Endothelial cell of umbilical vein (primary cell): ENCODE data around the gene DYNC2LI1. TPM values are rescaled to one million over a fixed set of nuclear protein-coding genes. Genes with fewer than 3 reads are reported as not detected.
A peak's percentile ranks its signal among the peaks of the same experiment; 100 is the strongest.

Experiments used
- BruUV-seq: library from RNA; stranded (reverse); fragments of 400-500 nt; replicated peaks from 2 replicates; lab custom pipeline; 2021; lab: Mats Ljungman, UMichigan
- CTCF ChIA-PET: fragments of 300-600, 350-600 bp; sonication (Branson Sonifier 250); formaldehyde crosslinking; loops from one replicate; lab custom pipeline; 2021; ENCODE audit warnings: antibody characterized with exemption, inconsistent platforms; lab: Charles Lee
- POLR2A ChIA-PET: fragments of 300-600, 350-600 bp; sonication (Branson Sonifier 250); formaldehyde crosslinking; loops from one replicate; lab custom pipeline; 2021; ENCODE audit warnings: antibody characterized with exemption, inconsistent platforms; lab: Charles Lee
- DNase-seq: peaks from one replicate; pipeline ENCODE4 v3.0.0-alpha.2; 2011; ENCODE audit warnings: low read depth, low spot score
- FAIRE-seq: peaks from 2 replicates; lab custom pipeline; 2011; peaks lifted over from hg19 to GRCh38; lab: Jason Lieb, UNC
- H2AFZ ChIP-seq: 2 replicates; pipeline ENCODE4 v1.6.0; 2012; ENCODE audit warnings: low read depth, low read length, control low read depth, inconsistent platforms
- H3K27ac ChIP-seq: 2 replicates; pipeline ENCODE4 v1.5.1; 2011; ENCODE audit warnings: low read depth, mild to moderate bottlenecking, control low read depth, low read length, moderate library complexity; ENCODE audit not compliant: insufficient read depth
- H3K27me3 ChIP-seq, 2 experiments: 2 replicates each; pipeline versions ENCODE4 v1.6.0 to v1.6.1; 2011; ENCODE audit warnings: low read length in 2 of 2, mixed read lengths in 1 of 2; ENCODE audit not compliant: control insufficient read depth in 2 of 2, insufficient read depth in 2 of 2
- H3K36me3 ChIP-seq, 2 experiments: 2 replicates in 1 of 2; 3 replicates in 1 of 2; pipeline ENCODE4 v1.5.1; 2011; ENCODE audit warnings: low read length in 2 of 2, mild to moderate bottlenecking in 1 of 2, moderate library complexity in 1 of 2; ENCODE audit not compliant: control insufficient read depth in 2 of 2, insufficient read depth in 2 of 2; ENCODE audit errors: extremely low read depth in 1 of 2
- H3K4me1 ChIP-seq: 3 replicates; pipeline ENCODE4 v1.5.1; 2011; ENCODE audit warnings: mild to moderate bottlenecking, low read length; ENCODE audit not compliant: control insufficient read depth, insufficient read depth; ENCODE audit errors: extremely low read depth
- H3K4me2 ChIP-seq: 2 replicates; pipeline ENCODE4 v1.6.1; 2011; ENCODE audit warnings: low read length, control low read depth, mixed read lengths; ENCODE audit not compliant: insufficient read depth
- H3K4me3 ChIP-seq, 3 experiments: fragments of 200-600 bp in 1 of 3; sonication (generic), shearing (Covaris generic) in 1 of 3; replicated peaks in 1 of 3; 2 replicates each; pipeline ENCODE4 v1.5.1; 2011 to 2016; ENCODE audit warnings: control low read depth in 3 of 3, low read length in 3 of 3, mild to moderate bottlenecking in 2 of 3, inconsistent platforms in 1 of 3, low read depth in 1 of 3, moderate library complexity in 1 of 3; ENCODE audit not compliant: insufficient read depth in 1 of 3
- H3K79me2 ChIP-seq: 2 replicates; pipeline ENCODE4 v1.6.0; 2012; ENCODE audit warnings: low read length, inconsistent platforms; ENCODE audit not compliant: control insufficient read depth, insufficient read depth
- H3K9ac ChIP-seq: replicated peaks from 2 replicates; pipeline ENCODE3; 2011; ENCODE audit warnings: low read length, control low read depth; ENCODE audit not compliant: insufficient read depth; ENCODE audit errors: extremely low read depth
- H3K9me1 ChIP-seq: replicated peaks from 3 replicates; pipeline ENCODE4 v1.6.0; 2011; ENCODE audit warnings: mild to moderate bottlenecking, low read length; ENCODE audit not compliant: control insufficient read depth, insufficient read depth; ENCODE audit errors: extremely low read depth
- H3K9me3 ChIP-seq: replicated peaks from 2 replicates; pipeline ENCODE4 v1.5.1; 2012; ENCODE audit warnings: low read length, inconsistent platforms; ENCODE audit not compliant: control insufficient read depth, insufficient read depth
- H4K20me1 ChIP-seq: replicated peaks from 2 replicates; pipeline ENCODE3; 2011; ENCODE audit warnings: mild to moderate bottlenecking, low read length; ENCODE audit not compliant: control insufficient read depth, insufficient read depth; ENCODE audit errors: extremely low read depth
- EZH2 ChIP-seq: IDR thresholded peaks from 2 replicates; pipeline ENCODE4 v1.6.1; 2012; ENCODE audit warnings: borderline replicate concordance, low read depth, mild to moderate bottlenecking, moderate library complexity, low read length, inconsistent platforms; ENCODE audit not compliant: severe bottlenecking
- FOS ChIP-seq: IDR thresholded peaks from 2 replicates; pipeline ENCODE4 v1.6.1; 2011; ENCODE audit warnings: mild to moderate bottlenecking, low read length, moderate library complexity, borderline replicate concordance; ENCODE audit not compliant: insufficient read depth
- GATA2 ChIP-seq: IDR thresholded peaks from 2 replicates; pipeline ENCODE4 v1.7.0; 2011; ENCODE audit warnings: low read depth, mild to moderate bottlenecking, moderate library complexity, mixed read lengths, low read length; ENCODE audit not compliant: insufficient read length, insufficient read depth
- JUN ChIP-seq: IDR thresholded peaks from 2 replicates; pipeline ENCODE4 v1.6.1; 2011; ENCODE audit warnings: borderline replicate concordance, low read depth; ENCODE audit not compliant: insufficient read length, insufficient read depth
- MYC ChIP-seq: IDR thresholded peaks from one replicate; pipeline ENCODE4 v1.6.1; 2011; ENCODE audit warnings: mild to moderate bottlenecking, low read depth, low read length
- POLR2A ChIP-seq: IDR thresholded peaks from 2 replicates; pipeline ENCODE4 v1.6.1; 2012; ENCODE audit warnings: low read depth, mild to moderate bottlenecking, control low read depth, low read length
- POLR2AphosphoS5 ChIP-seq: IDR thresholded peaks from 2 replicates; pipeline ENCODE4 v1.6.1; 2012; ENCODE audit warnings: low read depth, mild to moderate bottlenecking, control low read depth, low read length, moderate library complexity; ENCODE audit not compliant: insufficient read depth
- dilution Hi-C: fragments of 300-500 bp; cut with MboI; formaldehyde crosslinking; loops from one replicate; pipeline ENCODE4 v1.15.0; 2019; ENCODE audit warnings: low sequenced_read_pairs; ENCODE audit not compliant: extremely low pct_ligation_motif_present
- intact Hi-C: fragments of 100-400 bp; cut with micrococcal nuclease; formaldehyde crosslinking; loops from one replicate; pipeline ENCODE4 v1.10.0; 2022
- polyA plus RNA-seq, 4 experiments: library from polyadenylated mRNA; depleted of rRNA in 3 of 4; stranded (reverse) in 3 of 4; unstranded in 1 of 4; fragments of >200 nt; gene quantifications; 2 replicates each; pipeline versions ENCODE4 v1.2.1 to v1.2.3, GENCODE V29; 2011 to 2012; ENCODE audit warnings: missing spikeins in 1 of 4
- total RNA-seq: library from RNA; stranded (reverse); gene quantifications from 2 replicates; pipeline ENCODE4 v1.2.3, GENCODE V29; 2021
- TF ChIP-seq, protein P1 (sequence below), 2 donors: IDR thresholded peaks; 1 replicate in 1 of 2; 2 replicates in 1 of 2; pipeline ENCODE4 v1.5.1; 2011; ENCODE audit warnings: low read length in 2 of 2, mild to moderate bottlenecking in 2 of 2, moderate library complexity in 2 of 2, control low read depth in 1 of 2, inconsistent platforms in 1 of 2, low read depth in 1 of 2; ENCODE audit not compliant: insufficient read depth in 1 of 2; ENCODE audit errors: extremely low read depth in 1 of 2
- TF ChIP-seq, protein P2 (sequence below): IDR thresholded peaks from 2 replicates; pipeline ENCODE4 v1.6.1; 2011; ENCODE audit not compliant: insufficient read depth, insufficient read length

The DYNC2LI1 gene
- total and polyA plus RNA-seq, 2 donors (not counting 3 experiments of a cell fraction or from before 2014, with no cell fraction given): 4.2 to 8.7 TPM

DNA sequence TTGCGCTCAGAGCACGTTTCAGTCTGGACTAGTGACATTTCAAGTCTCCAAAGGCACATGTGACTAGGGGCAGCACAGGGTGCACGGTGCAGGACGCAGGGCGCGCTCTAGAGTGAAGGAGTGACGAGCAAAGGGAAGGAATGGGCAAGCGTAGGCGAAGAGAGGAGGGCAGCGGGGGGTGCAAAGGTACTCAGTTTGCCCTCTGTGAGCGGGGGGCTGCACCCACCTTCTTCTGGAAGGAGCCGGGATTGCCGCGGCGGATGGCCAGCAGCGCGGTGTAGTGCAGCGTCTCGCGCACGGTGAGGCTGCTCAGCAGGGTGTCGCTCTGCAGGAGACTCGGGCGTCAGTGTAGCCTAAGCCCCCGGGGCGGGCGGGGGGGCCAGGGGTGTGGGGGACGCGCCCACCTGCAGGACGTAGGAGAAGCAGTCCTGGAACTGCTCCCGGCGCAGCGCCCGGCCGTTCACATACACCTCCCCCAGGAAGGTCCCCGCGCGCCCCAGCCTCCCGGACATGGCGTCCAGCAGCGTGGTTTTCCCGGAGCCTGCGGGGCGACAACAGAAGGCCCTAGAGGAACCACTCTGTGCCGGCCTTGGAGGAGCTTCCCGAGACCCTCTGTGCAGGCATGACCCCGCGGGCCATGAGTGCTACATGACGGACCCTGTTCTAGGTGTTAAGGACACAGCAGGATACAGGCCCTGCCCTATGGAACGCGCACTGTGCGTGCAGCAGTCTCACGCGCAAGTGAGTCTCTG is 57.9 kb downstream of the DYNC2LI1 start:
- Histone ChIP-seq H3K4me3 (no peak overlapping the region), H3K27me3 (peaks cover 9 to 22% of the 10 kb centered on the region in 2 experiments)
- BruUV-seq: no TSS peak

DNA sequence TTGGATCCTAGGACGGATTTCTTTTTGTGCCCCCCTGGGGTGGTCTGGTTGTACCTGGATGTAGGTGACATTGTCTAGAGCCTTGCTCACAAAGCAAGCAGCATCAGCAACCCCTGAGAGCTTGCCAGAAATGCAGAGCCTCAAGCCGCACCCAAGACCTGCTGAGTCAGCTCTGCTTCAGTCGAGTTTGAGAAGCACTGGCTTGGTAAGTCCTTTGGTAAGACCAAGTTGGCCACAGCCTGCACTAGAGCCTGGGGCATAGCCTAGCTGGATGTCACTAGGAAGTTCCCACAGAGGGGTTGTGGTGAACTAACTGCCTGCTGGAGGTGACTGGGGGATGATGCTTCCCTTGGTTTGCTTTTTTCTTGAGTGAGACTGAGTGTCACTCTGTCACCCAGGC is 58.6 kb downstream of the DYNC2LI1 start:
- Histone ChIP-seq H3K27ac (no peak overlapping the region), H3K4me2 (no peak overlapping the region), H2AFZ (no peak overlapping the region), H3K4me3 (no peak overlapping the region), H3K27me3 (peaks cover 9 to 22% of the 10 kb centered on the region in 2 experiments), H3K9me3 (no peaks in the 10 kb centered on the region), H4K20me1 (no peaks in the 10 kb centered on the region), H3K36me3 (no peaks in the 10 kb centered on the region), H3K9me1 (no peaks in the 10 kb centered on the region), H3K9ac (no peak overlapping the region), H3K4me1 (no peaks in the 10 kb centered on the region), H3K79me2 (no peaks in the 10 kb centered on the region)
- no peak for FAIRE-seq
- CTCF ChIA-PET: no interaction called here
- no TSS peak for BruUV-seq
- POLR2A ChIA-PET: no interaction called here
- TF ChIP-seq POLR2AphosphoS5 (no peak), JUN (no peak), POLR2A (no peak), FOS (no peak), EZH2 (no peak), GATA2 (no peak), MYC (no peak)
- TF ChIP-seq, protein P1, sequence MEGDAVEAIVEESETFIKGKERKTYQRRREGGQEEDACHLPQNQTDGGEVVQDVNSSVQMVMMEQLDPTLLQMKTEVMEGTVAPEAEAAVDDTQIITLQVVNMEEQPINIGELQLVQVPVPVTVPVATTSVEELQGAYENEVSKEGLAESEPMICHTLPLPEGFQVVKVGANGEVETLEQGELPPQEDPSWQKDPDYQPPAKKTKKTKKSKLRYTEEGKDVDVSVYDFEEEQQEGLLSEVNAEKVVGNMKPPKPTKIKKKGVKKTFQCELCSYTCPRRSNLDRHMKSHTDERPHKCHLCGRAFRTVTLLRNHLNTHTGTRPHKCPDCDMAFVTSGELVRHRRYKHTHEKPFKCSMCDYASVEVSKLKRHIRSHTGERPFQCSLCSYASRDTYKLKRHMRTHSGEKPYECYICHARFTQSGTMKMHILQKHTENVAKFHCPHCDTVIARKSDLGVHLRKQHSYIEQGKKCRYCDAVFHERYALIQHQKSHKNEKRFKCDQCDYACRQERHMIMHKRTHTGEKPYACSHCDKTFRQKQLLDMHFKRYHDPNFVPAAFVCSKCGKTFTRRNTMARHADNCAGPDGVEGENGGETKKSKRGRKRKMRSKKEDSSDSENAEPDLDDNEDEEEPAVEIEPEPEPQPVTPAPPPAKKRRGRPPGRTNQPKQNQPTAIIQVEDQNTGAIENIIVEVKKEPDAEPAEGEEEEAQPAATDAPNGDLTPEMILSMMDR (IDR thresholded peaks at IDR 0.05; ENCODE audit: extremely low read depth in 1 of 2, insufficient read depth in 1 of 2, low read depth in 1 of 2, low read length in 2 of 2): no peak
- TF ChIP-seq, protein P2, sequence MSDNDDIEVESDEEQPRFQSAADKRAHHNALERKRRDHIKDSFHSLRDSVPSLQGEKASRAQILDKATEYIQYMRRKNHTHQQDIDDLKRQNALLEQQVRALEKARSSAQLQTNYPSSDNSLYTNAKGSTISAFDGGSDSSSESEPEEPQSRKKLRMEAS: no peak
- DNase-seq: no peak
- intact Hi-C loops: no loop called here
- dilution Hi-C loops: no loop called here

More for the DNA sequence above, 57.9 kb downstream of the DYNC2LI1 start:
- H4K20me1 ChIP-seq: no peaks in the 10 kb centered on the region
- H3K9me1 ChIP-seq: no peaks in the 10 kb centered on the region
- no peaks in the 10 kb centered on the region for H3K4me1 ChIP-seq
- intact Hi-C loops: no loop called here
- H3K9ac ChIP-seq: no peak overlapping the region
- ChIA-PET POLR2A (no interaction called here), CTCF (no interaction called here)
- H3K9me3 ChIP-seq: no peaks in the 10 kb centered on the region
- H2AFZ ChIP-seq: peak overlapping the region; percentile 36
- no peaks in the 10 kb centered on the region for H3K79me2 ChIP-seq
- H3K4me2 ChIP-seq: peak overlapping the region; percentile 1
- H3K27ac ChIP-seq: no peak overlapping the region
- no peak for DNase-seq
- FAIRE-seq: no peak
- H3K36me3 ChIP-seq: no peaks in the 10 kb centered on the region
- dilution Hi-C loops: no loop called here
- TF ChIP-seq, protein P2: no peak
- TF ChIP-seq MYC: no peak
- TF ChIP-seq EZH2: peak; percentile 33
